Activated T-helper 1 cell treated with Interleukin-2 at 50 U/mL for 16 hours (primary cell): ENCODE measurements around the gene ATXN7L1.
A peak's percentile ranks its signal among the peaks of the same experiment; 100 is the strongest.
"Not testable (repeated sequence)": the region's sequence is repeated elsewhere in the genome, so short reads cannot be mapped to it uniquely, and the experiment has no call there.

Source experiments
- DNase-seq: peaks from one replicate; pipeline ENCODE4 v3.0.0-alpha.2; 2020; ENCODE audit warnings: low read depth

The ATXN7L1 gene

GRCh38 chr7:105705427-105705826, 171.0 kb downstream of the ATXN7L1 start:
- no peak for DNase-seq

- no peak for DNase-seq
Measured at GRCh38 chr7:105703207-105703930, 173.0 kb downstream of the ATXN7L1 start.

GRCh38 chr7:105699568-105700236, 176.7 kb downstream of the ATXN7L1 start:
- DNase-seq, result no peak

- DNase-seq, result no peak
Measured at GRCh38 chr7:105698531-105698930, 177.9 kb downstream of the ATXN7L1 start.

- DNase-seq, result no peak
Measured at GRCh38 chr7:105697753-105698152, 178.6 kb downstream of the ATXN7L1 start.

GRCh38 chr7:105697169-105697568, 179.2 kb downstream of the ATXN7L1 start:
- not testable (repeated sequence) for DNase-seq

GRCh38 chr7:105693576-105693975, 182.8 kb downstream of the ATXN7L1 start:
- no peak for DNase-seq

- DNase-seq, result peak; percentile 59
Measured at GRCh38 chr7:105691680-105692564, 184.5 kb downstream of the ATXN7L1 start.

- DNase-seq, result peak; percentile 23
Measured at GRCh38 chr7:105691082-105691679, 185.2 kb downstream of the ATXN7L1 start.

- no peak for DNase-seq
Measured at GRCh38 chr7:105690325-105690945, 186.0 kb downstream of the ATXN7L1 start.

- no peak for DNase-seq
Measured at GRCh38 chr7:105689067-105689819, 187.2 kb downstream of the ATXN7L1 start.

- DNase-seq, result no peak
Measured at GRCh38 chr7:105688617-105689016, 187.8 kb downstream of the ATXN7L1 start.

- DNase-seq, result no peak
Measured at GRCh38 chr7:105685161-105685560, 191.2 kb downstream of the ATXN7L1 start.

- no peak for DNase-seq
Measured at GRCh38 chr7:105682341-105683060, 193.9 kb downstream of the ATXN7L1 start.

- no peak for DNase-seq
Measured at GRCh38 chr7:105680505-105681187, 195.8 kb downstream of the ATXN7L1 start.

GRCh38 chr7:105678811-105679495, 197.4 kb downstream of the ATXN7L1 start:
- no peak for DNase-seq

GRCh38 chr7:105677817-105678573, 198.4 kb downstream of the ATXN7L1 start:
- peak; percentile 46 for DNase-seq

- no peak for DNase-seq
Measured at GRCh38 chr7:105677410-105677730, 199.0 kb downstream of the ATXN7L1 start.
